Right atrium auricular region (tissue), 2 donors: Measurements from ENCODE around the gene PIGR. TPM values are rescaled to one million over a fixed set of nuclear protein-coding genes. Genes with fewer than 3 reads are reported as not detected.

Source experiments
- DNase-seq: peaks from one replicate; pipeline ENCODE4 v3.0.0-alpha.2; 2019; ENCODE audit warnings: low spot score
- H3K27ac ChIP-seq, 2 donors: fragments of 200-600 bp; sonication (generic); 1 replicate in 1 of 2; 2 replicates in 1 of 2; pipeline ENCODE4 v1.5.1; 2016 to 2019
- H3K27me3 ChIP-seq, 2 donors: fragments of 200-600 bp; sonication (generic); one replicate each; pipeline versions ENCODE4 v1.5.1 to v1.6.0; 2017 to 2019
- H3K36me3 ChIP-seq: fragments of 200-600 bp; sonication (generic); one replicate; pipeline ENCODE4 v1.5.1; 2016
- H3K4me1 ChIP-seq, 2 donors: fragments of 200-600 bp; sonication (generic); one replicate each; pipeline versions ENCODE4 v1.5.1 to v1.6.0; 2017 to 2019
- H3K4me3 ChIP-seq, 2 donors: fragments of 200-600 bp; sonication (generic); 1 replicate in 1 of 2; 2 replicates in 1 of 2; pipeline ENCODE4 v1.5.1; 2017 to 2019; ENCODE audit warnings: mild to moderate bottlenecking in 1 of 2, moderate library complexity in 1 of 2
- H3K9me3 ChIP-seq, 2 donors: fragments of 200-600 bp; sonication (generic); one replicate each; pipeline ENCODE4 v1.5.1; 2019
- CTCF ChIP-seq, 2 donors: fragments of 200-600 bp; sonication (generic); IDR thresholded peaks; one replicate each; pipeline ENCODE4 v1.5.1; 2019; ENCODE audit warnings: antibody characterized with exemption in 2 of 2
- total RNA-seq, 2 donors: library from RNA; depleted of rRNA; stranded (reverse); fragments of >200 nt; gene quantifications; one replicate each; pipeline ENCODE4 v1.1.0, GENCODE V29; 2016

Gene PIGR
- total RNA-seq, 2 donors from 2014 or later, result not detected

- Histone ChIP-seq H3K9me3 (no peaks in the 10 kb centered on the region), H3K27me3 (no peaks in the 10 kb centered on the region), H3K4me3 (no peak overlapping the region), H3K27ac (no peak overlapping the region), H3K36me3 (no peaks in the 10 kb centered on the region), H3K4me1 (no peaks in the 10 kb centered on the region)
- TF ChIP-seq CTCF (IDR thresholded peaks at IDR 0.05), result no peak
- no peak for DNase-seq
Measured at GRCh38 chr1:206932177-206932576, 14.1 kb downstream of the PIGR start.

DNA sequence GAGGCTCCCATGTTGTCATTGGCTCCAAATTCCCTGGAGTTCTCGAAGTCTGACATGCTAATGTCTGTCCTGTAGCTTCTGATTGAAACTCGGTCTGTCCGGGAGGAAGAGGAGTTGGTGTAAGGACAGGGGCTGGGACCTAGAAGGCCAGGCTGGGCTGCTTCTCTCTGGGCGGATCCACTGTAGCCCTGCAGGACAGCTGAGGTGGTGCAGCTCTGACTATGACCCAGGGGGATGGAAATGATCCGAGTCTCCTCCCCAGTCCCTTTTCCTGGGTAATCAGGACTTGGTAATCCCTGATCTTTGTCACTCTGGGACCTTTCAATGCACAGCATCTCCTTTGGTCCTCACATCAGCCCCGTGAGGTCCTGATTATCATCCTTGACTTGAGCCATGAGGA is 14.6 kb downstream of the PIGR start:
- no peaks in the 10 kb centered on the region for H3K9me3 ChIP-seq
- no peaks in the 10 kb centered on the region for H3K4me1 ChIP-seq
- H3K4me3 ChIP-seq, result no peak overlapping the region
- H3K27ac ChIP-seq, result no peak overlapping the region
- no peaks in the 10 kb centered on the region for H3K36me3 ChIP-seq
- TF ChIP-seq CTCF (IDR thresholded peaks at IDR 0.05), result no peak
- H3K27me3 ChIP-seq, result no peaks in the 10 kb centered on the region
- DNase-seq, result no peak

- TF ChIP-seq CTCF (IDR thresholded peaks at IDR 0.05), result no peak
- H3K36me3 ChIP-seq, result no peaks in the 10 kb centered on the region
- no peaks in the 10 kb centered on the region for H3K4me1 ChIP-seq
- DNase-seq, result no peak
- no peak overlapping the region for H3K4me3 ChIP-seq
- H3K9me3 ChIP-seq, result no peaks in the 10 kb centered on the region
- no peak overlapping the region for H3K27ac ChIP-seq
- H3K27me3 ChIP-seq, result no peaks in the 10 kb centered on the region
Measured at GRCh38 chr1:206930210-206930798, 16.0 kb downstream of the PIGR start.

GRCh38 chr1:206929524-206929923 is 16.7 kb downstream of the PIGR start:
- no peak for DNase-seq
- H3K27ac ChIP-seq, result no peak overlapping the region
- H3K4me3 ChIP-seq, result no peak overlapping the region
- no peaks in the 10 kb centered on the region for H3K27me3 ChIP-seq
- no peaks in the 10 kb centered on the region for H3K36me3 ChIP-seq
- H3K9me3 ChIP-seq, result no peaks in the 10 kb centered on the region
- H3K4me1 ChIP-seq, result no peaks in the 10 kb centered on the region
- TF ChIP-seq CTCF (IDR thresholded peaks at IDR 0.05), result no peak

DNA sequence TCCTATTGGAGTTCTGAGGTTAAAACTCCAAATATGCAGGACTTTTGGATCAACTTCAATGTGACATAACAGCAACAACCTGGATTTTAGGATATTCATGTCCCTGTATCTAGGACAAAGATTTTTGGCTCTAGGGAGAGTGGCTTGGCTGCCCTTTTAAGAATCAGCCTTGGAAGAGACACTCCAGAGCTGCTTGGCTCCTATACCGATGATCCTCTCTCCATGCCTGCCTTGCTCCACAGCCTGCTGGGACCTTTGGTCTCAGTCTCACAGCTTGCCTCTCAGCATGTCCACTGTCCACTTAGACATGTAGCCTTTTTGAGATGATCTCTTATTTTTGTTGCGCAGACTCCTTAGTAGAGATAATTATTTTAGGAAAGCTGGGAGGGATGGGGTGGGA is 20.0 kb downstream of the PIGR start:
- no peaks in the 10 kb centered on the region for H3K36me3 ChIP-seq
- no peak for DNase-seq
- peaks cover 0 to 4% of the 10 kb centered on the region in 2 donors for H3K4me1 ChIP-seq
- no peaks in the 10 kb centered on the region for H3K27me3 ChIP-seq
- H3K27ac ChIP-seq, result no peak overlapping the region
- no peak for TF ChIP-seq CTCF (IDR thresholded peaks at IDR 0.05)
- no peaks in the 10 kb centered on the region for H3K9me3 ChIP-seq
- no peak overlapping the region for H3K4me3 ChIP-seq

DNA sequence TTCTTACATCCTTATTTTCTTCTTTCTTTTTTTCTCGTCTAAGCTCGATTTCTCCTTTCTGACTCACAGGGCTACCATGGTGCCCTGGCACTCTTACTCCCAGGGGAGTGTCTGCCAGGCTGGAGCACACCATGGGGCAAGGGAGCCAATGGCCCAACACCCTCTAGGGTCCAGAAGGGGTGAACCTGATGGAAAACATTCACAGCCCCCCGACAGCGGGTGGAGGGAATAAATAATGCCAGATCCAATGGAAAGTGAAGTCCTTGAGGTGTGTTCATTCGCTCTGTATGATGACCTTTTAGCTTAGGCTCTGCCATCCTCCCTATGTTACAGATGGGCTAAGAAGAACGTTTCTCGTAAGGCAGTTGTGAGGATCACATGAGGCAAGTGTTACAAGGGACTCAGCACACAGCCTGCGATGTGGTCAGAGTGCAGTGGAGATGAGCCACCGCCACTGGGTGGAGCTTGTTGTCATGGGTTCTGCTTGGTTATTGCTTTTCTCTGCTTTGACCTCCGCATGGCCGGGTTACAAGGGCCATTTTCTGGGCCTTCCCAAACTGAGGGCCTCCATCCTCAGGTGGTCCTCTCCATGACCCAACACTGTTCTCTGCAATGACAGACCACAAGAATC is 21.0 kb downstream of the PIGR start:
- Histone ChIP-seq H3K9me3 (no peaks in the 10 kb centered on the region), H3K27ac (no peak overlapping the region), H3K4me1 (peaks cover 0 to 4% of the 10 kb centered on the region in 2 donors), H3K27me3 (no peaks in the 10 kb centered on the region), H3K36me3 (no peaks in the 10 kb centered on the region), H3K4me3 (no peak overlapping the region)
- TF ChIP-seq CTCF (IDR thresholded peaks at IDR 0.05), result no peak
- DNase-seq, result no peak
